Astrocyte of the spinal cord (primary cell): ENCODE results near the gene BCORL1.
A peak's percentile ranks its signal among the peaks of the same experiment; 100 is the strongest.

Source experiments
- DNase-seq: peaks from one replicate; pipeline ENCODE4 v3.0.0; 2011; ENCODE audit warnings: low read depth, low spot score
- H3K4me3 ChIP-seq: 2 replicates; pipeline ENCODE4 v1.5.1; 2011; ENCODE audit warnings: low read depth, mild to moderate bottlenecking, low read length, moderate library complexity
- in situ Hi-C: cut with HindIII; loops from 2 replicates; pipeline ENCODE4 v1.10.0; 2017; ENCODE audit warnings: low sequenced_read_pairs
- TF ChIP-seq, protein P1 (sequence below): IDR thresholded peaks from 2 replicates; pipeline ENCODE4 v1.5.1; 2012; ENCODE audit warnings: low read depth, mild to moderate bottlenecking, low read length, inconsistent platforms

BCORL1 gene, protein sequence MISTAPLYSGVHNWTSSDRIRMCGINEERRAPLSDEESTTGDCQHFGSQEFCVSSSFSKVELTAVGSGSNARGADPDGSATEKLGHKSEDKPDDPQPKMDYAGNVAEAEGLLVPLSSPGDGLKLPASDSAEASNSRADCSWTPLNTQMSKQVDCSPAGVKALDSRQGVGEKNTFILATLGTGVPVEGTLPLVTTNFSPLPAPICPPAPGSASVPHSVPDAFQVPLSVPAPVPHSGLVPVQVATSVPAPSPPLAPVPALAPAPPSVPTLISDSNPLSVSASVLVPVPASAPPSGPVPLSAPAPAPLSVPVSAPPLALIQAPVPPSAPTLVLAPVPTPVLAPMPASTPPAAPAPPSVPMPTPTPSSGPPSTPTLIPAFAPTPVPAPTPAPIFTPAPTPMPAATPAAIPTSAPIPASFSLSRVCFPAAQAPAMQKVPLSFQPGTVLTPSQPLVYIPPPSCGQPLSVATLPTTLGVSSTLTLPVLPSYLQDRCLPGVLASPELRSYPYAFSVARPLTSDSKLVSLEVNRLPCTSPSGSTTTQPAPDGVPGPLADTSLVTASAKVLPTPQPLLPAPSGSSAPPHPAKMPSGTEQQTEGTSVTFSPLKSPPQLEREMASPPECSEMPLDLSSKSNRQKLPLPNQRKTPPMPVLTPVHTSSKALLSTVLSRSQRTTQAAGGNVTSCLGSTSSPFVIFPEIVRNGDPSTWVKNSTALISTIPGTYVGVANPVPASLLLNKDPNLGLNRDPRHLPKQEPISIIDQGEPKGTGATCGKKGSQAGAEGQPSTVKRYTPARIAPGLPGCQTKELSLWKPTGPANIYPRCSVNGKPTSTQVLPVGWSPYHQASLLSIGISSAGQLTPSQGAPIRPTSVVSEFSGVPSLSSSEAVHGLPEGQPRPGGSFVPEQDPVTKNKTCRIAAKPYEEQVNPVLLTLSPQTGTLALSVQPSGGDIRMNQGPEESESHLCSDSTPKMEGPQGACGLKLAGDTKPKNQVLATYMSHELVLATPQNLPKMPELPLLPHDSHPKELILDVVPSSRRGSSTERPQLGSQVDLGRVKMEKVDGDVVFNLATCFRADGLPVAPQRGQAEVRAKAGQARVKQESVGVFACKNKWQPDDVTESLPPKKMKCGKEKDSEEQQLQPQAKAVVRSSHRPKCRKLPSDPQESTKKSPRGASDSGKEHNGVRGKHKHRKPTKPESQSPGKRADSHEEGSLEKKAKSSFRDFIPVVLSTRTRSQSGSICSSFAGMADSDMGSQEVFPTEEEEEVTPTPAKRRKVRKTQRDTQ (N-terminal part only)

DNA sequence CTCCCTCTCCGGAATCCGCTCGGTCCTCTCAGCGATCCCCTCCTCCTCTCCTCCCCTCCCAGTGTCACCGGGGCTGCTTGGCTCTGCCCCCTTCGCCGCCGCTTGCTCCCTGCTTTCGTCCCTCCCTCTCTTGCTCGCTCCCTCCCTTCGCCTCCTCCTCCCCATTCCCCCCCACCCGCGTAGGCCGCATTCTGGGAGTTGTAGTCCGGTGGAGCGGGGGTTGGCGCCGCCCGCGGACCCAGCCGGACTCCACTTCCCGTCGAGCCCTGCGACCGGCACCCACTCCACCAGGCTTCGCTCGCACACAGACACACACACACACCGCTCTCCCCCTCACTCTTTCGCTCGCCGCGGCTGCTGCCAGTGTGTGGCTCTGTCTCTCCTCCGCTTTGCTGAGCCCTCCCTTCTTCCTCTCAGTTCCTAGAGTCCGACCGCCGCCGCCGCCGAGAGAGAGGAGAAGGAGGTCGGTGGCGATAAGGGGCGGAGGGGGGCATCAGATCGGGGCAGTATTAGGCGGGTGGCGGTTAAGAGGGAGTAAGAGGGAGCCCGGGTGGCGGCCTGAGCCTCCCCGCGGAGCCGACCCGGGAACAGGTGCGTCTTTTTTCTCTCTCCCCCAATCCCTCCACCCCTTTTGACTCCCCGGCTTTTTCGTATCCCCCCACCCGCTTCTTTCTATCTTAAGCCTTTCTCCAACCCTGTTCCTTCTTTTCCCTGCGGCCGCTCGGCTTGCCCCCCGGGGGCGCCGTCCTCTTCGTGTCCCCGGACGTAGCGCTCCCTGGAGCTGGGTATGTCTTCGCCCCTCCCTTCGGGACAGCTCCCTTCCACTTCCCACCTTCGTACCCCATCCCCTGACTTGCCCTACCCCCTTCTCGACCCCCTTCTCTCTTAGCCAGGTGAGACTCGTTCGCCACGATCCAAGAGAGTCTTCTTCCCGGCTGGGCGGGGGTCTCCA, at the start of gene BCORL1:
Gene BCORL1 (plus strand): TSS at position 336 of the 952 bp plus-strand sequence. CDS start 22,597 bp downstream, outside the sequence.
- H3K4me3 ChIP-seq: no peak within 1 kb of the TSS
- TF ChIP-seq, protein P1, sequence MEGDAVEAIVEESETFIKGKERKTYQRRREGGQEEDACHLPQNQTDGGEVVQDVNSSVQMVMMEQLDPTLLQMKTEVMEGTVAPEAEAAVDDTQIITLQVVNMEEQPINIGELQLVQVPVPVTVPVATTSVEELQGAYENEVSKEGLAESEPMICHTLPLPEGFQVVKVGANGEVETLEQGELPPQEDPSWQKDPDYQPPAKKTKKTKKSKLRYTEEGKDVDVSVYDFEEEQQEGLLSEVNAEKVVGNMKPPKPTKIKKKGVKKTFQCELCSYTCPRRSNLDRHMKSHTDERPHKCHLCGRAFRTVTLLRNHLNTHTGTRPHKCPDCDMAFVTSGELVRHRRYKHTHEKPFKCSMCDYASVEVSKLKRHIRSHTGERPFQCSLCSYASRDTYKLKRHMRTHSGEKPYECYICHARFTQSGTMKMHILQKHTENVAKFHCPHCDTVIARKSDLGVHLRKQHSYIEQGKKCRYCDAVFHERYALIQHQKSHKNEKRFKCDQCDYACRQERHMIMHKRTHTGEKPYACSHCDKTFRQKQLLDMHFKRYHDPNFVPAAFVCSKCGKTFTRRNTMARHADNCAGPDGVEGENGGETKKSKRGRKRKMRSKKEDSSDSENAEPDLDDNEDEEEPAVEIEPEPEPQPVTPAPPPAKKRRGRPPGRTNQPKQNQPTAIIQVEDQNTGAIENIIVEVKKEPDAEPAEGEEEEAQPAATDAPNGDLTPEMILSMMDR: no peak
- DNase-seq: peak; percentile 93
- in situ Hi-C loops: no loop called here

DNA sequence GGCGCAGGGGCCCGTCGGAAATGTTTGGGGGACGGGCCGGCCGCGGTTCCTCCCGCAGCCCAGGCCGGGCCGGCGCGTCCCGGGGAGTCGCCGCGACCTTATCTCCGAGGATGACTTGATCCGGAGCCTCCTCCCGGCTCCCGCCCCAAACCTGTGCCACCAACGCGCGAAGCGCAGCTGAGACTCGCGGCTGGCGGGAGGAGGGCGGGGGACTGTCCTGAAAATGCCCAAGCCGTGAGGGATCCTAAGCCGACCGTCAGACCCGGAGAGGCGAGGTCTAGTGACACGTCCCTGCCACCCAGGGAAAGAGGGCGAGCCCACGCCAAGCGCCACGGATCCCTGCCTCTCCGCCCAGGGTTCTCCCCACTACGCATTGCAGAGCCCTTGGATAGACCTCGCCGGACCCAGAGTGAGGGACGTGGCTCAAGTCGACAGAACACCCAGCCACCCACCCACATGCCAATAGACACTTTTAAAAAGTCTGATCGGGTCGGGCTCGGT, 49.6 kb upstream of the BCORL1 start:
- DNase-seq: no peak
- no peak overlapping the region for H3K4me3 ChIP-seq
- TF ChIP-seq, protein P1: no peak
- in situ Hi-C loops: no loop called here

DNA sequence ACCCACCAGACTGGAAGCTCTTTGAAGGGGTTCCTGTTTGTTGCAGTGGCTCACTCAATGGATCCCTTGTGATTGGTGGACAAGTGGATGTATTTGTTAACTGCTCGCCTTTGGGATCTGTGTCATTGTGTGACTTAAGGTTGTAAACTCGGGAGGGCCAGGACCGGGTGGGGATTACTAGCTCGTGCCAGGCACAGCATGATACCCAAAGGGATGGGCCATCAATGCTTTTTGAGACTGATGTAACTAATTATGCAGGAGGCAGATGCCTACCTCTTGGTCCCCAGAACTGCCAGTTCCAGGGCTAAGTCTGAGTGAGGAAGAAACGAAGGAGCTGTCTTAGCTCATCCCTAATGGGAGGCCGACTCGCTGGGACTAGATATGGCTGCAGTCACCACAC, 48.7 kb upstream of the BCORL1 start:
- TF ChIP-seq, protein P1: no peak
- in situ Hi-C loops: no loop called here
- no peak overlapping the region for H3K4me3 ChIP-seq
- no peak for DNase-seq

DNA sequence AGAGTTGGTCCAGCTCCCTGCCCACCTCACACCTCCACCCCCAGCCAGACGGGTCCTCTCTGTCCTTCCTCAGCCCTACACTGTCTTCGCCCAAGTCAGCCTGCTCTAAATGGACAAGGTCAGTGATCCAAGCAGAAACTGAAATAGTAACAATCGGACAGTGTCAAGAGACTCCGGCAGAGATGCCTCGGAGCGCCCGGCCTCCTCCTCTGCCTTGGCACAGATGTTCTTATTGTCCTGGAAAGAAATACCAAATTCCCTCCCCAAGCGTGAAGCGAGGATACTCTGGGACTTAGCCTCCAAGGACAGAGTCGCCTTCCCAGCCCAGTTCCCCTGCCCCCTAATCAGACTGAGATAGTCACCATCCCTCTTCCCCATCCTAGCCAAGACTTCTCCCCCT, 48.0 kb upstream of the BCORL1 start:
- TF ChIP-seq, protein P1: no peak
- in situ Hi-C loops: no loop called here
- no peak overlapping the region for H3K4me3 ChIP-seq
- DNase-seq: no peak

DNA sequence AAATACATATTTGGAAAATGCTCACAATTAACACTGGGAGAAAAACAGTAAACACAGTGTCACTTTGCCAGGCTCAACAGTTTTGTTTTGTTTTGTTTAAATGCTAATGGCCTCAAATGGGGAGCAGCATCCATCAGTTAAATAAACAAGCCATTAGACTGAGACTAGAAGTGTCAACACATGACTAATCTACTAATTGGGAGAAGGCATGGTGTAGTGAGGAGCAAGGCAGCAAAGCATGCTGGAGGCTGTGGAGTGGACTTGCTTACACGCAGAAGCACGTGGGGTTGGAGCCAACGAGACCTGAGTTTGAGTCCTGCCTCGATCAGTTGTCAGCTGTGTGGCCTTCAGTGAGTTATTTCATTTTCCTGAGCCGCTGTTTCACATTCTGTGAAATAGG, 47.5 kb upstream of the BCORL1 start:
- in situ Hi-C loops: no loop called here
- DNase-seq: no peak
- TF ChIP-seq, protein P1: no peak
- no peak overlapping the region for H3K4me3 ChIP-seq
